K562 (cell line): ENCODE data around the gene TARBP2. TPM values are rescaled to one million over a fixed set of nuclear protein-coding genes. Genes with fewer than 3 reads are reported as not detected.
A peak's percentile ranks its signal among the peaks of the same experiment; 100 is the strongest.

Experiments
- FOXJ2 ChIP-seq: fragments of 200-800 bp; sonication (Bioruptor generic); IDR thresholded peaks from 2 replicates; pipeline ENCODE4 v1.6.1; 2016; ENCODE audit warnings: missing genetic modification characterization, missing compliant biosample characterization
- FOXM1 ChIP-seq, 2 experiments: fragments of 450-650 bp in 1 of 2; sonication (generic) in 1 of 2; formaldehyde crosslinking in 1 of 2; IDR thresholded peaks; 2 replicates each; pipeline versions ENCODE4 v1.6.1 to v1.9.0; 2017 to 2022; ENCODE audit warnings: low read depth in 2 of 2, mild to moderate bottlenecking in 2 of 2, missing genetic modification reagents in 1 of 2, moderate library complexity in 1 of 2
- NFYB ChIP-seq: IDR thresholded peaks from 2 replicates; pipeline ENCODE4 v1.6.1; 2011; ENCODE audit warnings: mild to moderate bottlenecking, moderate library complexity; ENCODE audit not compliant: insufficient read length; ENCODE audit errors: extremely low read depth
- TFAP4 ChIP-seq: sonication (generic); formaldehyde crosslinking; IDR thresholded peaks from 2 replicates; pipeline ENCODE4 v1.8.0; 2022; ENCODE audit warnings: missing genetic modification reagents, mild to moderate bottlenecking, moderate library complexity, borderline replicate concordance
- polyA plus RNA-seq, 8 experiments: library from polyadenylated mRNA; depleted of rRNA in 4 of 8; stranded (reverse) in 5 of 8; unstranded in 3 of 8; fragments of >200 nt; fragmentation: Nextera tagmentation in 2 of 8; fragmentation: Illumina TruSeq in 1 of 8; extraction: Ambion mirVana in 2 of 8; extraction: Trizol in 1 of 8; gene quantifications; 2 replicates each; pipeline versions ENCODE4 v1.2.1 to v1.2.3, GENCODE V29; 2011 to 2014; ENCODE audit warnings: inconsistent platforms in 1 of 8, missing spikeins in 1 of 8
- total RNA-seq, 7 experiments: library from RNA; depleted of rRNA in 6 of 7; stranded (reverse); fragments of >200 nt in 6 of 7; fragmentation: Illumina TruSeq in 2 of 7; extraction: Trizol in 2 of 7; gene quantifications; 2 replicates each; pipeline versions ENCODE4 v1.2.1 to v1.2.3, GENCODE V29; 2011 to 2021; ENCODE audit warnings: low replicate concordance in 1 of 7
- TF ChIP-seq, protein P1 (sequence below): fragments of 450-650 bp; IDR thresholded peaks from 2 replicates; pipeline ENCODE4 v1.6.1; 2016; ENCODE audit warnings: mild to moderate bottlenecking, moderate library complexity
- TF ChIP-seq, protein P2 (sequence below): fragments of 450-650 bp; conservative IDR thresholded peaks from 2 replicates; pipeline ENCODE4 v1.6.1; 2016; ENCODE audit warnings: missing genetic modification characterization, low read depth, mild to moderate bottlenecking, control low read depth, missing compliant biosample characterization

TARBP2 gene
- total and polyA plus RNA-seq, 9 of the 15 experiments (the other 6 are each of a cell fraction or from before 2014, with no cell fraction given) = 5.6 to 69.0 (median 44.6) TPM

- TF ChIP-seq TFAP4 (CRISPR knock-in tag) = peak; percentile 65; the same call in 1 of the 2 replicates
- TF ChIP-seq FOXM1 (IDR thresholded peaks at IDR 0.05; ENCODE audit: low read depth) = no peak
- no peak for TF ChIP-seq FOXM1 (CRISPR knock-in tag; IDR thresholded peaks at IDR 0.05; ENCODE audit: low read depth)
- no peak for TF ChIP-seq NFYB
- TF ChIP-seq, protein P1, sequence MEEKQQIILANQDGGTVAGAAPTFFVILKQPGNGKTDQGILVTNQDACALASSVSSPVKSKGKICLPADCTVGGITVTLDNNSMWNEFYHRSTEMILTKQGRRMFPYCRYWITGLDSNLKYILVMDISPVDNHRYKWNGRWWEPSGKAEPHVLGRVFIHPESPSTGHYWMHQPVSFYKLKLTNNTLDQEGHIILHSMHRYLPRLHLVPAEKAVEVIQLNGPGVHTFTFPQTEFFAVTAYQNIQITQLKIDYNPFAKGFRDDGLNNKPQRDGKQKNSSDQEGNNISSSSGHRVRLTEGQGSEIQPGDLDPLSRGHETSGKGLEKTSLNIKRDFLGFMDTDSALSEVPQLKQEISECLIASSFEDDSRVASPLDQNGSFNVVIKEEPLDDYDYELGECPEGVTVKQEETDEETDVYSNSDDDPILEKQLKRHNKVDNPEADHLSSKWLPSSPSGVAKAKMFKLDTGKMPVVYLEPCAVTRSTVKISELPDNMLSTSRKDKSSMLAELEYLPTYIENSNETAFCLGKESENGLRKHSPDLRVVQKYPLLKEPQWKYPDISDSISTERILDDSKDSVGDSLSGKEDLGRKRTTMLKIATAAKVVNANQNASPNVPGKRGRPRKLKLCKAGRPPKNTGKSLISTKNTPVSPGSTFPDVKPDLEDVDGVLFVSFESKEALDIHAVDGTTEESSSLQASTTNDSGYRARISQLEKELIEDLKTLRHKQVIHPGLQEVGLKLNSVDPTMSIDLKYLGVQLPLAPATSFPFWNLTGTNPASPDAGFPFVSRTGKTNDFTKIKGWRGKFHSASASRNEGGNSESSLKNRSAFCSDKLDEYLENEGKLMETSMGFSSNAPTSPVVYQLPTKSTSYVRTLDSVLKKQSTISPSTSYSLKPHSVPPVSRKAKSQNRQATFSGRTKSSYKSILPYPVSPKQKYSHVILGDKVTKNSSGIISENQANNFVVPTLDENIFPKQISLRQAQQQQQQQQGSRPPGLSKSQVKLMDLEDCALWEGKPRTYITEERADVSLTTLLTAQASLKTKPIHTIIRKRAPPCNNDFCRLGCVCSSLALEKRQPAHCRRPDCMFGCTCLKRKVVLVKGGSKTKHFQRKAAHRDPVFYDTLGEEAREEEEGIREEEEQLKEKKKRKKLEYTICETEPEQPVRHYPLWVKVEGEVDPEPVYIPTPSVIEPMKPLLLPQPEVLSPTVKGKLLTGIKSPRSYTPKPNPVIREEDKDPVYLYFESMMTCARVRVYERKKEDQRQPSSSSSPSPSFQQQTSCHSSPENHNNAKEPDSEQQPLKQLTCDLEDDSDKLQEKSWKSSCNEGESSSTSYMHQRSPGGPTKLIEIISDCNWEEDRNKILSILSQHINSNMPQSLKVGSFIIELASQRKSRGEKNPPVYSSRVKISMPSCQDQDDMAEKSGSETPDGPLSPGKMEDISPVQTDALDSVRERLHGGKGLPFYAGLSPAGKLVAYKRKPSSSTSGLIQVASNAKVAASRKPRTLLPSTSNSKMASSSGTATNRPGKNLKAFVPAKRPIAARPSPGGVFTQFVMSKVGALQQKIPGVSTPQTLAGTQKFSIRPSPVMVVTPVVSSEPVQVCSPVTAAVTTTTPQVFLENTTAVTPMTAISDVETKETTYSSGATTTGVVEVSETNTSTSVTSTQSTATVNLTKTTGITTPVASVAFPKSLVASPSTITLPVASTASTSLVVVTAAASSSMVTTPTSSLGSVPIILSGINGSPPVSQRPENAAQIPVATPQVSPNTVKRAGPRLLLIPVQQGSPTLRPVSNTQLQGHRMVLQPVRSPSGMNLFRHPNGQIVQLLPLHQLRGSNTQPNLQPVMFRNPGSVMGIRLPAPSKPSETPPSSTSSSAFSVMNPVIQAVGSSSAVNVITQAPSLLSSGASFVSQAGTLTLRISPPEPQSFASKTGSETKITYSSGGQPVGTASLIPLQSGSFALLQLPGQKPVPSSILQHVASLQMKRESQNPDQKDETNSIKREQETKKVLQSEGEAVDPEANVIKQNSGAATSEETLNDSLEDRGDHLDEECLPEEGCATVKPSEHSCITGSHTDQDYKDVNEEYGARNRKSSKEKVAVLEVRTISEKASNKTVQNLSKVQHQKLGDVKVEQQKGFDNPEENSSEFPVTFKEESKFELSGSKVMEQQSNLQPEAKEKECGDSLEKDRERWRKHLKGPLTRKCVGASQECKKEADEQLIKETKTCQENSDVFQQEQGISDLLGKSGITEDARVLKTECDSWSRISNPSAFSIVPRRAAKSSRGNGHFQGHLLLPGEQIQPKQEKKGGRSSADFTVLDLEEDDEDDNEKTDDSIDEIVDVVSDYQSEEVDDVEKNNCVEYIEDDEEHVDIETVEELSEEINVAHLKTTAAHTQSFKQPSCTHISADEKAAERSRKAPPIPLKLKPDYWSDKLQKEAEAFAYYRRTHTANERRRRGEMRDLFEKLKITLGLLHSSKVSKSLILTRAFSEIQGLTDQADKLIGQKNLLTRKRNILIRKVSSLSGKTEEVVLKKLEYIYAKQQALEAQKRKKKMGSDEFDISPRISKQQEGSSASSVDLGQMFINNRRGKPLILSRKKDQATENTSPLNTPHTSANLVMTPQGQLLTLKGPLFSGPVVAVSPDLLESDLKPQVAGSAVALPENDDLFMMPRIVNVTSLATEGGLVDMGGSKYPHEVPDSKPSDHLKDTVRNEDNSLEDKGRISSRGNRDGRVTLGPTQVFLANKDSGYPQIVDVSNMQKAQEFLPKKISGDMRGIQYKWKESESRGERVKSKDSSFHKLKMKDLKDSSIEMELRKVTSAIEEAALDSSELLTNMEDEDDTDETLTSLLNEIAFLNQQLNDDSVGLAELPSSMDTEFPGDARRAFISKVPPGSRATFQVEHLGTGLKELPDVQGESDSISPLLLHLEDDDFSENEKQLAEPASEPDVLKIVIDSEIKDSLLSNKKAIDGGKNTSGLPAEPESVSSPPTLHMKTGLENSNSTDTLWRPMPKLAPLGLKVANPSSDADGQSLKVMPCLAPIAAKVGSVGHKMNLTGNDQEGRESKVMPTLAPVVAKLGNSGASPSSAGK = peak; percentile 44; the same call in 1 of the 2 replicates
- TF ChIP-seq FOXJ2 (tag) = peak; percentile 78
- TF ChIP-seq, protein P2, sequence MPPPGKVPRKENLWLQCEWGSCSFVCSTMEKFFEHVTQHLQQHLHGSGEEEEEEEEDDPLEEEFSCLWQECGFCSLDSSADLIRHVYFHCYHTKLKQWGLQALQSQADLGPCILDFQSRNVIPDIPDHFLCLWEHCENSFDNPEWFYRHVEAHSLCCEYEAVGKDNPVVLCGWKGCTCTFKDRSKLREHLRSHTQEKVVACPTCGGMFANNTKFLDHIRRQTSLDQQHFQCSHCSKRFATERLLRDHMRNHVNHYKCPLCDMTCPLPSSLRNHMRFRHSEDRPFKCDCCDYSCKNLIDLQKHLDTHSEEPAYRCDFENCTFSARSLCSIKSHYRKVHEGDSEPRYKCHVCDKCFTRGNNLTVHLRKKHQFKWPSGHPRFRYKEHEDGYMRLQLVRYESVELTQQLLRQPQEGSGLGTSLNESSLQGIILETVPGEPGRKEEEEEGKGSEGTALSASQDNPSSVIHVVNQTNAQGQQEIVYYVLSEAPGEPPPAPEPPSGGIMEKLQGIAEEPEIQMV (tag) = no peak
These were observed 8.1 kb upstream of the TARBP2 start (continued) for GRCh38 chr12:53492830-53493609.
